Lower leg skin (tissue), 4 donors: Measurements from ENCODE around the gene MELTF. TPM values are rescaled to one million over a fixed set of nuclear protein-coding genes. Genes with fewer than 3 reads are reported as not detected.

Source experiments
- DNase-seq, 2 donors: peaks; one replicate each; pipeline ENCODE4 v3.0.0-alpha.2; 2019; ENCODE audit warnings: low spot score in 2 of 2
- H3K4me3 ChIP-seq: fragments of 200-600 bp; sonication (generic); 2 replicates; pipeline ENCODE4 v1.5.1; 2017; ENCODE audit warnings: mild to moderate bottlenecking, low read depth; ENCODE audit not compliant: poor library complexity, severe bottlenecking
- CTCF ChIP-seq, 3 donors: fragments of 450-650 bp; IDR thresholded peaks; one replicate each; pipeline ENCODE4 v1.5.1; 2016; ENCODE audit warnings: antibody characterized with exemption in 3 of 3, mild to moderate bottlenecking in 3 of 3, moderate library complexity in 2 of 3
- POLR2A ChIP-seq, 2 donors: fragments of 450-650 bp; IDR thresholded peaks; one replicate each; pipeline ENCODE4 v1.6.1; 2016 to 2017; ENCODE audit warnings: antibody characterized with exemption in 2 of 2, mild to moderate bottlenecking in 1 of 2, moderate library complexity in 1 of 2
- WGBS, 2 donors: methylation state at CpG; one replicate each; pipeline ENCODE4 v1.1.5; 2018; 5-methylcytosine and 5-hydroxymethylcytosine counted together
- intact Hi-C: fragments of 100-400 bp; cut with DNase I; formaldehyde crosslinking; loops from one replicate; pipeline ENCODE4 v1.15.0; 2023; ENCODE audit warnings: low total_unique reads
- total RNA-seq, 4 donors: library from RNA; depleted of rRNA; stranded (reverse); fragments of >200 nt; gene quantifications; one replicate each; pipeline ENCODE4 v1.1.0, GENCODE V29; 2016

The MELTF gene
- total RNA-seq, 4 donors from 2014 or later = 6.4 to 57.2 (median 35.7) TPM

GRCh38 chr3:197027896-197028727 is 1.5 kb downstream of the MELTF start:
- no peak overlapping the region for H3K4me3 ChIP-seq
- intact Hi-C loops = no loop called here
- peak in 1 of 2 donors; percentile 85 for DNase-seq
- WGBS, 2 donors = 82% methylated on average over 15 to 20 of the region's 22 CpGs
- TF ChIP-seq CTCF (IDR thresholded peaks at IDR 0.05) = no peak
- TF ChIP-seq POLR2A (IDR thresholded peaks at IDR 0.05) = no peak

GRCh38 chr3:197027151-197027895 is 2.3 kb downstream of the MELTF start:
- no peak overlapping the region for H3K4me3 ChIP-seq
- TF ChIP-seq CTCF (IDR thresholded peaks at IDR 0.05) = no peak
- no peak for TF ChIP-seq POLR2A (IDR thresholded peaks at IDR 0.05)
- DNase-seq = peak in 1 of 2 donors; percentile 82
- intact Hi-C loops = no loop called here
- 93 to 95% methylated on average over 23 to 29 of the region's 29 CpGs for WGBS, 2 donors

- DNase-seq = peak in 1 of 2 donors; percentile 81
- 77 to 83% methylated on average over 9 of the region's 9 CpGs for WGBS, 2 donors
- no peak overlapping the region for H3K4me3 ChIP-seq
- intact Hi-C loops = no loop called here
- no peak for TF ChIP-seq CTCF (IDR thresholded peaks at IDR 0.05)
- TF ChIP-seq POLR2A (IDR thresholded peaks at IDR 0.05) = no peak
Observed at GRCh38 chr3:197026481-197026866, 3.1 kb downstream of the MELTF start.

GRCh38 chr3:197025736-197026480 is 3.7 kb downstream of the MELTF start:
- TF ChIP-seq POLR2A (IDR thresholded peaks at IDR 0.05) (no peak), CTCF (IDR thresholded peaks at IDR 0.05) (no peak)
- 83 to 87% methylated on average over 19 to 21 of the region's 21 CpGs for WGBS, 2 donors
- intact Hi-C loops = no loop called here
- H3K4me3 ChIP-seq = no peak overlapping the region
- peak in 1 of 2 donors; percentile 79 for DNase-seq

GRCh38 chr3:197024881-197025735 is 4.5 kb downstream of the MELTF start:
- TF ChIP-seq CTCF (IDR thresholded peaks at IDR 0.05) (no peak), POLR2A (IDR thresholded peaks at IDR 0.05) (no peak)
- peak in 1 of 2 donors; percentile 75 for DNase-seq
- H3K4me3 ChIP-seq = no peak overlapping the region
- WGBS, 2 donors = 90 to 91% methylated on average over 28 of the region's 28 CpGs
- intact Hi-C loops = no loop called here
